Natural killer cell (primary cell): Measurements from ENCODE around the gene NRG3. TPM values are rescaled to one million over a fixed set of nuclear protein-coding genes. Genes with fewer than 3 reads are reported as not detected.

Experiments used
- ATAC-seq, 3 donors: fragments of 150-1000 bp in 2 of 3; fragments of 200-7000 bp in 1 of 3; cut with Tn5 transposase; 1 replicate in 1 of 3; 2 replicates in 2 of 3; pipeline ENCODE4 v1.10.0; 2021; ENCODE audit warnings: mild to moderate bottlenecking in 2 of 3, moderate library complexity in 2 of 3
- DNase-seq, 2 donors: peaks; one replicate each; pipeline versions ENCODE4 v3.0.0 to v3.0.0-alpha.2; 2013 to 2021; ENCODE audit warnings: mixed read lengths in 1 of 2
- H3K27ac ChIP-seq: one replicate; pipeline ENCODE4 v1.5.1; 2013; ENCODE audit warnings: mild to moderate bottlenecking, low read length
- H3K27me3 ChIP-seq: one replicate; pipeline ENCODE4 v1.6.1; 2013; ENCODE audit warnings: low read length; ENCODE audit not compliant: control insufficient read depth, insufficient read depth
- H3K36me3 ChIP-seq: one replicate; pipeline ENCODE4 v1.6.1; 2013; ENCODE audit warnings: low read length; ENCODE audit not compliant: control insufficient read depth, insufficient read depth
- H3K4me1 ChIP-seq: one replicate; pipeline ENCODE4 v1.6.1; 2013; ENCODE audit warnings: low read length; ENCODE audit not compliant: control insufficient read depth, insufficient read depth
- H3K4me3 ChIP-seq: one replicate; pipeline ENCODE4 v1.5.1; 2013; ENCODE audit warnings: low read length
- H3K9me3 ChIP-seq: one replicate; pipeline ENCODE4 v1.6.1; 2013; ENCODE audit warnings: low read length; ENCODE audit not compliant: control insufficient read depth, insufficient read depth
- H3K27ac Mint-ChIP-seq, 2 donors: one replicate each; pipeline ENCODE4 v1.8.0; 2022; ENCODE audit warnings: mild to moderate bottlenecking in 2 of 2, mixed read lengths in 2 of 2, moderate library complexity in 1 of 2
- H3K27me3 Mint-ChIP-seq, 2 donors: one replicate each; pipeline ENCODE4 v1.8.0; 2022; ENCODE audit warnings: low read depth in 2 of 2, mixed read lengths in 2 of 2
- H3K36me3 Mint-ChIP-seq: one replicate; pipeline ENCODE4 v1.8.0; 2022; ENCODE audit warnings: mixed read lengths
- H3K4me1 Mint-ChIP-seq, 2 donors: one replicate each; pipeline ENCODE4 v1.8.0; 2022; ENCODE audit warnings: mixed read lengths in 2 of 2
- H3K4me3 Mint-ChIP-seq: one replicate; pipeline ENCODE4 v1.8.0; 2022; ENCODE audit warnings: mild to moderate bottlenecking, moderate library complexity, mixed read lengths
- H3K9me3 Mint-ChIP-seq, 2 donors: one replicate each; pipeline ENCODE4 v1.8.0; 2022; ENCODE audit warnings: mixed read lengths in 2 of 2
- WGBS: methylation state at CpG from one replicate; pipeline ENCODE4 v1.1.7; 2013; ENCODE audit warnings: missing lambda C conversion rate; ENCODE audit not compliant: insufficient coverage; 5-methylcytosine and 5-hydroxymethylcytosine counted together
- intact Hi-C: fragments of 100-400 bp; cut with micrococcal nuclease; formaldehyde crosslinking; loops from one replicate; pipeline ENCODE4 v1.14.2; 2022
- total RNA-seq, 4 donors: library from RNA; stranded (reverse); fragments of 120-200 nt in 1 of 4; gene quantifications; one replicate each; pipeline versions ENCODE4 v1.2.3 to v1.2.4, GENCODE V29; 2013 to 2022
- TF ChIP-seq, protein P1 (sequence below): fragments of 200-600 bp; IDR thresholded peaks from one replicate; pipeline ENCODE4 v1.8.0; 2022; ENCODE audit warnings: antibody characterized with exemption

The NRG3 gene
- total RNA-seq, 3 donors from 2014 or later (not counting 1 experiment from before 2014, with no cell fraction given): not detected

DNA sequence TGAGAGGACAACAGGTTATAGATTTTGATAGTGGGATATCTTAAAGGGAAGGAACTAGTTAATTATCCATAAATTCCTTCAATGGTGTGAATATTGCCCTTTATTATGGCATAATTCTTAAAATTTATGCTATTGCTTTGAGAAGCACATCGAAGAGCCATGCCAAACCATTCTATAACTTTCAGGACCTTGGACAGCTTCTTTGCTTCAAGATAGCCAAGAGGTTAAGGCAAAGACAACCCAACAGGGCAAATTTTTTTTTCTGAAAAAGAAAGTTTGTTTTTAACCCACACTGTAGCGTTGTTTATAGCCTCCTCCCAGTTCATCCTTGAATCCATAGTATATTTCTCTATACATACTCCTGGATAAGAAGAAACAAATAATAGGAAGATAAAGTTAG, 103.2 kb downstream of the NRG3 start:
- no peaks in the 10 kb centered on the region for H3K27me3 Mint-ChIP-seq
- no peak for DNase-seq
- Histone ChIP-seq H3K36me3 (no peaks in the 10 kb centered on the region), H3K4me3 (no peak overlapping the region), H3K27me3 (no peaks in the 10 kb centered on the region), H3K9me3 (no peaks in the 10 kb centered on the region), H3K4me1 (no peaks in the 10 kb centered on the region), H3K27ac (no peak overlapping the region)
- 80% methylated on average over 1 of the region's 2 CpGs for WGBS
- no peak overlapping the region for H3K4me3 Mint-ChIP-seq
- intact Hi-C loops: no loop called here
- no peak for ATAC-seq
- peaks cover 7% of the 10 kb centered on the region for H3K36me3 Mint-ChIP-seq
- H3K9me3 Mint-ChIP-seq: peaks cover 11 to 15% of the 10 kb centered on the region in 2 donors
- H3K27ac Mint-ChIP-seq: no peak overlapping the region
- TF ChIP-seq, protein P1, sequence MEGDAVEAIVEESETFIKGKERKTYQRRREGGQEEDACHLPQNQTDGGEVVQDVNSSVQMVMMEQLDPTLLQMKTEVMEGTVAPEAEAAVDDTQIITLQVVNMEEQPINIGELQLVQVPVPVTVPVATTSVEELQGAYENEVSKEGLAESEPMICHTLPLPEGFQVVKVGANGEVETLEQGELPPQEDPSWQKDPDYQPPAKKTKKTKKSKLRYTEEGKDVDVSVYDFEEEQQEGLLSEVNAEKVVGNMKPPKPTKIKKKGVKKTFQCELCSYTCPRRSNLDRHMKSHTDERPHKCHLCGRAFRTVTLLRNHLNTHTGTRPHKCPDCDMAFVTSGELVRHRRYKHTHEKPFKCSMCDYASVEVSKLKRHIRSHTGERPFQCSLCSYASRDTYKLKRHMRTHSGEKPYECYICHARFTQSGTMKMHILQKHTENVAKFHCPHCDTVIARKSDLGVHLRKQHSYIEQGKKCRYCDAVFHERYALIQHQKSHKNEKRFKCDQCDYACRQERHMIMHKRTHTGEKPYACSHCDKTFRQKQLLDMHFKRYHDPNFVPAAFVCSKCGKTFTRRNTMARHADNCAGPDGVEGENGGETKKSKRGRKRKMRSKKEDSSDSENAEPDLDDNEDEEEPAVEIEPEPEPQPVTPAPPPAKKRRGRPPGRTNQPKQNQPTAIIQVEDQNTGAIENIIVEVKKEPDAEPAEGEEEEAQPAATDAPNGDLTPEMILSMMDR: no peak
- no peaks in the 10 kb centered on the region for H3K4me1 Mint-ChIP-seq

DNA sequence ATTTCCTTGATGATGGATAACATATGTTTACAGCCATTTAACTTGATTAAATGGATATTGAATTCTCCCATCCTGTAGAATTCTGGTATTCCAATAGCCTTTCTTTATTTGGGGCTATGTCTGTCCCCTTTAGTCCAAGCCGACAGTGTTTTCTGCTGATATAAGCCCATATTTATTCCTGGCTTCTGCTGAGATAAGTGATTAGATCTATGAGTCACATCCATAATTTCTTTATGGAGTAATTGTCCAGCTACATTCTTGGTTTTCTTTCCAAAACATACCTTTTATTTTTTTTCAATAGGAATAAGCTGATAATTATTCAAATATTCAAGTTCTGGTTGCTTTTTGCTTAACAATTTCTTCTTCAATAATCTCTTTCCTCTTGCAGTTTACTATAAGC, 106.7 kb downstream of the NRG3 start:
- ATAC-seq: no peak

DNA sequence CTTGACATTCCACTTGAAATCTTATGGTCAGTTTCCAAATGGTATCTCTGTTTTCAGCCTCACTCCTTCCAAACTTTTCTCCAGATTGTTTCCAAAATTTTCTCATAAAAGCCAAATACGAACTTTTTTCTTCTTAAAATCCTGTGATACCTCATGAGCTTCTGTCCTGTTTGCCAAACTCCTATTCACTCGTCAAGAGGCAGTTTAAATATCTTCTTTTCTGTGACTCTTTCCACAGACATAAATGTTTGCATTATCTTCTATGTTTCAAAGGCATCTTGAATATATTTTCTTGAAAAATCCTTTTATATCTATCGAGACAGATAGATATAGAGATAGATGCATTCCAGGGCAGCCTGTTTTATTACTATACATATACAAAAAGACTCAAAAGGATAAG, 109.4 kb downstream of the NRG3 start:
- WGBS: 59% methylated on average over 2 of the region's 3 CpGs
- Histone ChIP-seq H3K4me1 (no peaks in the 10 kb centered on the region), H3K4me3 (no peak overlapping the region), H3K36me3 (no peaks in the 10 kb centered on the region), H3K27me3 (no peaks in the 10 kb centered on the region), H3K27ac (no peak overlapping the region), H3K9me3 (no peaks in the 10 kb centered on the region)
- Mint-ChIP-seq H3K4me1 (no peaks in the 10 kb centered on the region), H3K9me3 (peaks cover 21 to 23% of the 10 kb centered on the region in 2 donors), H3K27ac (no peak overlapping the region), H3K36me3 (no peaks in the 10 kb centered on the region), H3K4me3 (no peak overlapping the region), H3K27me3 (no peaks in the 10 kb centered on the region)
- TF ChIP-seq, protein P1: no peak
- intact Hi-C loops: loop anchor here (10.0 kb wide), 1 partner anchor 60 kb away; no protein-coding TSS in a partner anchor
- ATAC-seq: no peak
- DNase-seq: no peak

More for the DNA sequence above, 106.7 kb downstream of the NRG3 start:
- TF ChIP-seq, protein P1: no peak
- H3K9me3 Mint-ChIP-seq: peaks cover 12 to 14% of the 10 kb centered on the region in 2 donors
- Histone ChIP-seq H3K4me1 (no peaks in the 10 kb centered on the region), H3K36me3 (no peaks in the 10 kb centered on the region), H3K27ac (no peak overlapping the region), H3K27me3 (no peaks in the 10 kb centered on the region), H3K9me3 (no peaks in the 10 kb centered on the region), H3K4me3 (no peak overlapping the region)
- H3K4me3 Mint-ChIP-seq: no peak overlapping the region
- H3K36me3 Mint-ChIP-seq: no peaks in the 10 kb centered on the region
- H3K27me3 Mint-ChIP-seq: no peaks in the 10 kb centered on the region
- no peak overlapping the region for H3K27ac Mint-ChIP-seq
- intact Hi-C loops: loop anchor here (10.0 kb wide), 1 partner anchor 57 kb away; no protein-coding TSS in a partner anchor
- no peak for DNase-seq
- WGBS: 89% methylated on average over 1 of the region's 1 CpG
- no peaks in the 10 kb centered on the region for H3K4me1 Mint-ChIP-seq

DNA sequence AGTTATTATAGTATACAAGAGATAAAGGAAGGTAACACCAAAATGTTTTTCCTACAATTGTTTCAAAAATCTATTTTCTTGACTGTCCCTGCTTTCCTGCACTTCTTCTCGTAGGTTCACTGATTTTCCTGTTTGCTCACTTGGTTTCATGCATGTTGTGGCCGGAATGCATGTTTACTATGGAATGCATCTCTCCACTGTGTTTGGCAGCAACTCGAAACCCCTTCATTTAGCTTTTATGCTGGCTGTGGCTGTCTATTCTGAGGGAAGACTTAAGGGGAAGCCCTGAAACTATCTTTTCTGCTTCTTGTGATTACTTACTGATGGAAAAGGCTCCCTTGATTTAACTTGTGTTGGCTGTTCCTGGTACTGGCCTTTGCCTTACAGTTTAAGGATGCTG, 120.3 kb downstream of the NRG3 start:
- H3K36me3 Mint-ChIP-seq: no peaks in the 10 kb centered on the region
- intact Hi-C loops: no loop called here
- H3K27me3 ChIP-seq: no peaks in the 10 kb centered on the region
- no peak overlapping the region for H3K27ac Mint-ChIP-seq
- H3K9me3 Mint-ChIP-seq: peaks cover 8 to 9% of the 10 kb centered on the region in 2 donors
- TF ChIP-seq, protein P1: no peak
- H3K4me1 ChIP-seq: no peaks in the 10 kb centered on the region
- H3K4me3 Mint-ChIP-seq: no peak overlapping the region
- no peak overlapping the region for H3K27ac ChIP-seq
- H3K4me3 ChIP-seq: no peak overlapping the region
- H3K9me3 ChIP-seq: no peaks in the 10 kb centered on the region
- no peaks in the 10 kb centered on the region for H3K27me3 Mint-ChIP-seq
- ATAC-seq (no peak), DNase-seq (no peak)
- 72% methylated on average over 3 of the region's 3 CpGs for WGBS
- no peaks in the 10 kb centered on the region for H3K36me3 ChIP-seq
- H3K4me1 Mint-ChIP-seq: no peaks in the 10 kb centered on the region
